Peyer's patch (tissue), 4 donors: ENCODE data around the gene AHRR.

ENCODE experiments used
- CTCF ChIP-seq, 6 experiments: fragments of 450-650 bp in 4 of 6; fragments of 200-600 bp in 2 of 6; sonication (generic) in 1 of 6; IDR thresholded peaks; one replicate each; pipeline ENCODE4 v1.5.1; 2017 to 2019; ENCODE audit warnings: antibody characterized with exemption in 6 of 6, mild to moderate bottlenecking in 3 of 6, moderate library complexity in 1 of 6
- POLR2A ChIP-seq, 2 donors: fragments of 450-650 bp; IDR thresholded peaks; one replicate each; pipeline ENCODE4 v1.5.1; 2017; ENCODE audit warnings: antibody characterized with exemption in 2 of 2, mild to moderate bottlenecking in 2 of 2, moderate library complexity in 2 of 2

DNA sequence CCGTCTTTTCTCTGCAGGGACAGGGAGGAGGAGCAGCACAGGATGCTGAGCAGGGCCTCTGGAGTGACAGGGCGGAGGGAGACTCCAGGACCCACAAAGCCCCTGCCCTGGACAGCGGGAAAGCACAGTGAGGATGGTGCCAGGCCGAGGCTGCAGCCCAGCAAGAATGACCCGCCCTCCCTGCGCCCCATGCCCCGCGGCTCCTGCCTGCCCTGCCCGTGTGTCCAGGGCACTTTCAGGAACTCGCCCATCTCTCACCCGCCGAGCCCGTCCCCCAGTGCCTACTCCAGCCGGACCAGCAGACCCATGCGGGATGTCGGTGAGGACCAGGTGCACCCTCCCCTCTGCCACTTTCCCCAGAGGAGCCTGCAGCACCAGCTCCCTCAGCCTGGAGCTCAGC, 112.3 kb downstream of the AHRR start:
- TF ChIP-seq POLR2A (IDR thresholded peaks at IDR 0.05) (no peak), CTCF (IDR thresholded peaks at IDR 0.05) (no peak)
